NCI-H1436 treated with DMSO at 0.1 percent for 48 hours (cell line): ENCODE measurements around the gene AOC2.
"Not testable (repeated sequence)": the region's sequence is repeated elsewhere in the genome, so short reads cannot be mapped to it uniquely, and the experiment has no call there.

Source experiments
- DNase-seq: peaks from one replicate; lab custom pipeline; 2025; lab: John Stamatoyannopoulos, UW

Gene AOC2

DNA sequence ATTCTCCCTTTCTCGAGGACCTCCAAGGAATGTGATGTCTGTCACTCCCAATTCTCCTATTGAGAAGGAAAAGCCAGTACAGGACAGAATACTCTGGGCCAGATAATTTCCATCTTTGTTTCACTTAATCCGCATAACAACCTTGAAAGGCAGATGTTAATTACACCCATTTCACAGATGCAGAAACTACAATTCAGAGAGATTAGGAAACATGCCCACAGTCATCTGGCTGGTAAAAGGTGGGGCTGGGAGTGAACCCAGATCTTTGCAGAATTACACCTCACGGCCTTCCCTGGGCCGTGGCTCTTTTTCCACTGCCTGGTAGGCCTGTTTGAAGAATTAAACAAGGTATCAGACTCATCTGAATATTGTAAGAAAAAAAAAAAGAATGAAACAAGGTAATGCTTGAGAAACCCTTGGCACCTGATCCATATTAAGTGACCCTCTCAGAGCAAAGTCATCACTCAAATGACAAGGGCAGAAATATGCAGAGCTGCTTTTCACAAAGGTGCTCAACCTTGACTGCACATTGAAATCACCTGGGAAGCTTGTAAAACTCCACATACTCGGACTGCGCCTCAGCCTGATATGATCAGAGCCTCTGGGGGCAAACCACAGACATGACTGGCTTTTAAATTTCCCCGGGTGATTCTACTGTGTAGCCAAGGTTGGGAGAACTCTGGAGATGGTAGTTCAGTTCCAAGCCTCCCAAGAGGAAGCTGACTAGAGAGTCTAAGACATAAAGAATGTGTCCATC lies 39.6 kb downstream of the AOC2 start:
- no peak for DNase-seq

- DNase-seq = not testable (repeated sequence)
Observed at GRCh38 chr17:42885806-42886205, 41.4 kb downstream of the AOC2 start.

DNA sequence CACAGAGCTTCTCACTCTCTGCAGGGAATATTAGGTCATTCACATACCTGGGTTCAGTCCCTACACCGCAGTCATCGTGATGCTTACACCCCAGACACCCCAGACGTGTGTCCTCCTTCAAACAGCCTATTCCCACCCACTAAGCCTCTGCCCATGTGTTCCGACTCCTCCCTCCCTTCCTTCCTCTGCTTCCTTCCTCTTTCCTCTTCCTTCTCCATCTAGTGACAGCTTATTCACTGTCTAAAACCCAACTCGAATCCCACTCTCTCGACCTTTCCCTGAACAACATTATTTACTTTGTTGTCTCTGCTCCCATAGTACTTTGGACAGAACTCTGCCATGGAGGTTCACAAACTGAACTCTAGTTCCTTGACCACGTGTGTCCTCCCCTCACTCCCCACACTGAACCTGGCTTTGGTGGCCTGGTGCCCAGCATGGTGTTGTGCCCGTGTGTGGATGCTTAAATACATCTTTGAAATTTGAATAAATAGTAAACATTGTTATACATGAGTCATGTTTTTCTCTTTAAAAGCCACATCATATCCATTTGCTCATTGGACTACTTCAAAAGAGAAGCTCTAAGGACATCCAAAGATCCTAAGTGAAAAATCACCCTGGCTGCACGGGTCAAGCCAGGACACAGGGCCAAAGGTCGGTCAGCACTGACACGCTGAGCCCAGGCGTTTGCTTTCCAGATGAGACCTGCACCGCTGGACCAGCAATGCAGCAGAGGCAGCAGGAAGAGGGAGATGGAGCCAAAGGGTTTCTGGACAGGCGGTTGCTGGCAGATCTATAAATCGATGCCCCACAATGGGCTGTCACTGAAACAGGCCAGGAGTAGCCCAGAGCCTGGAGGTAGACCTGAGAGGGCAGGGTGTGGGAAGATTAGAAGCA lies 42.1 kb downstream of the AOC2 start:
- no peak for DNase-seq

DNA sequence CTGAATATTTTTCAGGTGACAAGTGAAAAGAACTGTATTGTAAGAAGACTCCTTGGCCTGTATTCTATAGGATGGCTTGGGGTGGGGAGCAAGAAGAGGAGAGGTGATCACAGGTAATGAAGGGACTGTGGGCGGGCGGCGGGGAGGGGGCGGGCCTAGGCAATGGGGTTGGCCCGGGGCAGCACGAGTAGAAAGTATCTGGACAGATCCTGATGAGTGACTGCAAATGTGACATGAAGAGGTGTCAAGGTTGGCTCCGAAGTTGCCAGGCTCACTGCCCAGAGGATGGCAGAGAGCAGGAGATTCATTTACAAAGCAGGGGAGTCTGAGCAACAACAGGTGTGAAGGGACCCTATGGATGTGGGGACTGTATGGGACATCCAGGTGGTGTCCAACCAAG lies 45.4 kb downstream of the AOC2 start:
- DNase-seq = no peak

DNA sequence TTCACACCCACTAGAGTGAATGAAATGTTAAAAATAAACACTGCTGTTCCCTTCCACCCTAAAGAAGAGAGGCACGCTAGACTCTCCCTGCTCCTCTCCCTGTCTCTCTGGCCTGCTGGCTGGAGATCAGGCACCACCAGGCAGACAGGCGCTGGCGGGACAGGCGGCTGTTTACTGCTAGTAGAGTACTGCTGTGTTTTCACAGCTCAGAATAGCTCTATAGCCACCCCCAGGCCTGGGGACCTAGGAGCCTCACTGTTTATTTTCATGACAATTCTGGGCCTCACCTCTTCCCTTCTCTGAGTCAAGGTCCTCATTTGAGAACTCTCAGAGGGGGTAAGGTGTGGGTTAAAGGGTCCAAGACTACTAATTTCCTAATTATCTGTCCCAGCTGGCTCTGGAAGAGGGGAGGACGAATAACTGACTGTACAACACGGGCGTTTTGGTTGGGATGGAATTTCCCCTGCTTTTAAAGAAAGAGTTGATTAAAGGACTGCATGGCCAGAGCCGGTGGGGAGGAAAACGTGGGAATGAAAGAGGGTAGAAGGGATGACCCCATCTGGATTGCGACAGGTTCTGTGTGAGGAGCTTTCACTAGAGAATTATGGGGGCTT lies 47.3 kb downstream of the AOC2 start:
- DNase-seq = no peak

- no peak for DNase-seq
Observed at GRCh38 chr17:42893359-42893758, 49.0 kb downstream of the AOC2 start.

GRCh38 chr17:42894283-42895184 lies 50.2 kb downstream of the AOC2 start:
- no peak for DNase-seq

GRCh38 chr17:42895185-42895555 lies 50.8 kb downstream of the AOC2 start:
- no peak for DNase-seq

- no peak for DNase-seq
Observed at GRCh38 chr17:42898147-42898811, 53.9 kb downstream of the AOC2 start.

GRCh38 chr17:42899981-42900380 lies 55.6 kb downstream of the AOC2 start:
- DNase-seq = not testable (repeated sequence)
